ENCODE measurements around the gene LRRC1.

DNA sequence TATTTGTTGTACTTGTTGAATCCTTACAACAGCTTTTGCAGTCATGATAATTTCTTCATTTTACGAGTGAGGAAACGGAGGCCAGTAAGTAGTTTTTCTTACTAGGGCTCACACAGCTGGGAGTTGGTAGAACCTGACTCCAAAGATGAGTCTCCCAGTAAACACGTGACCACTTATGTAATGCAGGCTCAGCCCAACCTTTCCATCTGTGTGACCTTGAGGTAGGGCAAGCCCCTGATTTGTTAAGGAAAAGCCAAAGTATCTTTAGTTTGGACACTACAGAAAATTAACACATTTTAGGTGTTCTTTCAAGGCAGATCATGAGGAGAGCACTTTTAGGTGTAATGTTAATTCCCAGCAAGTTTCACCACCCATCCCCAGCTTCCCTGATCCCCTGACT lies 111.3 kb downstream of the LRRC1 start:
- TF ChIP-seq, protein P1, sequence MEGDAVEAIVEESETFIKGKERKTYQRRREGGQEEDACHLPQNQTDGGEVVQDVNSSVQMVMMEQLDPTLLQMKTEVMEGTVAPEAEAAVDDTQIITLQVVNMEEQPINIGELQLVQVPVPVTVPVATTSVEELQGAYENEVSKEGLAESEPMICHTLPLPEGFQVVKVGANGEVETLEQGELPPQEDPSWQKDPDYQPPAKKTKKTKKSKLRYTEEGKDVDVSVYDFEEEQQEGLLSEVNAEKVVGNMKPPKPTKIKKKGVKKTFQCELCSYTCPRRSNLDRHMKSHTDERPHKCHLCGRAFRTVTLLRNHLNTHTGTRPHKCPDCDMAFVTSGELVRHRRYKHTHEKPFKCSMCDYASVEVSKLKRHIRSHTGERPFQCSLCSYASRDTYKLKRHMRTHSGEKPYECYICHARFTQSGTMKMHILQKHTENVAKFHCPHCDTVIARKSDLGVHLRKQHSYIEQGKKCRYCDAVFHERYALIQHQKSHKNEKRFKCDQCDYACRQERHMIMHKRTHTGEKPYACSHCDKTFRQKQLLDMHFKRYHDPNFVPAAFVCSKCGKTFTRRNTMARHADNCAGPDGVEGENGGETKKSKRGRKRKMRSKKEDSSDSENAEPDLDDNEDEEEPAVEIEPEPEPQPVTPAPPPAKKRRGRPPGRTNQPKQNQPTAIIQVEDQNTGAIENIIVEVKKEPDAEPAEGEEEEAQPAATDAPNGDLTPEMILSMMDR (tag by site-specific recombination; IDR thresholded peaks at IDR 0.05): no peak
- TF ChIP-seq, protein P2, sequence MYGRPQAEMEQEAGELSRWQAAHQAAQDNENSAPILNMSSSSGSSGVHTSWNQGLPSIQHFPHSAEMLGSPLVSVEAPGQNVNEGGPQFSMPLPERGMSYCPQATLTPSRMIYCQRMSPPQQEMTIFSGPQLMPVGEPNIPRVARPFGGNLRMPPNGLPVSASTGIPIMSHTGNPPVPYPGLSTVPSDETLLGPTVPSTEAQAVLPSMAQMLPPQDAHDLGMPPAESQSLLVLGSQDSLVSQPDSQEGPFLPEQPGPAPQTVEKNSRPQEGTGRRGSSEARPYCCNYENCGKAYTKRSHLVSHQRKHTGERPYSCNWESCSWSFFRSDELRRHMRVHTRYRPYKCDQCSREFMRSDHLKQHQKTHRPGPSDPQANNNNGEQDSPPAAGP (tag by site-specific recombination; IDR thresholded peaks at IDR 0.05): no peak

Measured in HEK293 (cell line).